ENCODE data around the gene BMP5.
"Not testable (repeated sequence)": the region's sequence is repeated elsewhere in the genome, so short reads cannot be mapped to it uniquely, and the experiment has no call there.

Gene BMP5

GRCh38 chr6:55875400-55875799 is at the start of gene BMP5:
BMP5 (minus strand) TSS chr6:55875590; CDS start chr6:55874865, 725 bp downstream.
- DNase-seq = no peak

DNA sequence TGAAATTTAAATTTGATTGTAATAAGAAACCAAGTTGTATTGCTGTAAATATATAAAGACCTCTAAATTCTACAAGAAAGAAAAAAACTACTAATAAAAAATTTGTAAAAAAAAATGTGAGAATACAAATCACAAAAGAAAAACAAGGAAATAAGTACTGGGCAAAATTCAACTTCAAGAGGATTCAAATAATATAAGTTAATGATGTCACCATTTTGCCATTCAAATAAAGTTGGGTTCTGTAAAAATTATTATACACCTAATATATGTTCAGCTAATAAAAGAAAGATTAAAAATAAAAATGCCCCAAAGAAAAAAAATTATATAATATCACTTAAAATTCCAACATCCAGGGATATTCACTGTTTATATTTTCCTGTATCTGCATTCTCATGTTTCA is 47.0 kb upstream of the BMP5 start:
- DNase-seq = no peak

GRCh38 chr6:55919716-55920308 is 44.4 kb upstream of the BMP5 start:
- no peak for DNase-seq

DNA sequence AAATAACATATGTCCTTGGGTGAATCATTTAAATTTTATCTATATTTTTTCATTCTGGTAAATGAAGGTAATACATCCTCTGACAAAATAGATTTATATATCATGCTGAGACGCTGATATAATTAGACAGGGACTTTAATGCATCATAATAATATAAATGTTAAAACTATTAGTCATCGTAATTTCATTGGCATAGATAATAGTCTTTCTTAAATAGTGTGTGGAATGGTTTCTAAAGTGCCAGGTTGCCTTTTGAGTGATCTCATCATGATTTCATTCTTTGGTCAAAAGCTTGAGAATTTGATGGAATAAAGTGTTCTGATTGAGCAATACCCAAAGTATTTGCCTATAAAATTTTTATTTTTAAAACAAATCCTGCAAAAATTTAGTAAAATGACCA is 43.2 kb upstream of the BMP5 start:
- no peak for DNase-seq

GRCh38 chr6:55917751-55918415 is 42.5 kb upstream of the BMP5 start:
- DNase-seq = no peak

GRCh38 chr6:55916188-55916587 is 40.8 kb upstream of the BMP5 start:
- no peak for DNase-seq

GRCh38 chr6:55913228-55914195 is 38.1 kb upstream of the BMP5 start:
- DNase-seq = no peak

- DNase-seq = not testable (repeated sequence)
These were observed 35.1 kb upstream of the BMP5 start for GRCh38 chr6:55910466-55910865.

DNA sequence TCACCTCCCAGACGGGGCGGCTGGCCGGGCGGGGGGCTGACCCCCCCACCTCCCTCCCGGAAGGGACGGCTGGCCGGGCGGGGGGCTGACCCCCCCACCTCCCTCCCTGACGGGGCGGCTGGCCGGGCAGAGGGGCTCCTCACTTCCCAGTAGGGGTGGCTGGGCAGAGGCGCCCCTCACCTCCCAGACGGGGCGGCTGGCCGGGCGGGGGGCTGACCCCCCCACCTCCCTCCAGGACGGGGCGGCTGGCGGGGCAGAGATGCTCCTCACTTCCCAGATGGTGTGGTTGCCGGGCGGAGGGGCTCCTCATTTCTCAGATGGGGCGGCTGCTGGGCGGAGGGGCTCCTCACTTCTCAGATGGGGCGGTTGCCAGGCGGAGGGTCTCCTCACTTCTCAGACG is 34.5 kb upstream of the BMP5 start:
- not testable (repeated sequence) for DNase-seq

- DNase-seq = no peak
These were observed 27.4 kb upstream of the BMP5 start for GRCh38 chr6:55902796-55903195.

- DNase-seq = no peak
These were observed 26.4 kb upstream of the BMP5 start for GRCh38 chr6:55901765-55902270.

GRCh38 chr6:55898342-55898741 is 23.0 kb upstream of the BMP5 start:
- DNase-seq = no peak

GRCh38 chr6:55897346-55897745 is 22.0 kb upstream of the BMP5 start:
- no peak for DNase-seq

- no peak for DNase-seq
These were observed 20.8 kb upstream of the BMP5 start for GRCh38 chr6:55895972-55896730.

DNA sequence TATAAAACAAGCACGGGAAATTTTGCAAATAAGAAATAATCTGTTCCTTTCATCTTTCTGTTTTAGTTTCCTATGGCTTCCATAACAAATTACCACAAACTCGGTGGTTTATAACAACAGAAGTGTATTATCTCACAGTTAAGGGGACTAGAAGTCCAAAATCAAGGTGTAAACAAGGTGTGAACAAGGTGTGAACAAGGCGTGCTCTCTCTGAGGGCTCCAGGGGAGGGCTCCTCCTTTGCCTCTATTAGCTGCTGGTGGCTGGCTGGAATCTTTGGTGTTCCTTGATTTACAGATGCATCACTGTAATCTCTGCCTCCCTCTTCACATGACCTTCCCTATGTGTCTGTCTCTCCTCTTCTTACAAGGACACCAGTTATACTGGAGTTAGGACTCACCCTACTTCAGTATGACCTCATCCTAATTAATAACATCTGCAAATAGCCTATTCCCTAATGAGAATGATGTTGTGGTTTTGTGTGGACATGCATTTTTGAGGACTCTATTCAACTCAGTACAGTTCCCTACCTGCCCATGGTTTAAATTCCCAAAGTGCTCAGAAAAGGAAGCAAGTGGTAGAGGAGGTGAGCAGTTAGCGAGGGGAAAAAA is 17.5 kb upstream of the BMP5 start:
- no peak for DNase-seq

- DNase-seq = no peak
These were observed 13.5 kb upstream of the BMP5 start for GRCh38 chr6:55888917-55889316.

GRCh38 chr6:55886185-55886836 is 10.9 kb upstream of the BMP5 start:
- DNase-seq = no peak

DNA sequence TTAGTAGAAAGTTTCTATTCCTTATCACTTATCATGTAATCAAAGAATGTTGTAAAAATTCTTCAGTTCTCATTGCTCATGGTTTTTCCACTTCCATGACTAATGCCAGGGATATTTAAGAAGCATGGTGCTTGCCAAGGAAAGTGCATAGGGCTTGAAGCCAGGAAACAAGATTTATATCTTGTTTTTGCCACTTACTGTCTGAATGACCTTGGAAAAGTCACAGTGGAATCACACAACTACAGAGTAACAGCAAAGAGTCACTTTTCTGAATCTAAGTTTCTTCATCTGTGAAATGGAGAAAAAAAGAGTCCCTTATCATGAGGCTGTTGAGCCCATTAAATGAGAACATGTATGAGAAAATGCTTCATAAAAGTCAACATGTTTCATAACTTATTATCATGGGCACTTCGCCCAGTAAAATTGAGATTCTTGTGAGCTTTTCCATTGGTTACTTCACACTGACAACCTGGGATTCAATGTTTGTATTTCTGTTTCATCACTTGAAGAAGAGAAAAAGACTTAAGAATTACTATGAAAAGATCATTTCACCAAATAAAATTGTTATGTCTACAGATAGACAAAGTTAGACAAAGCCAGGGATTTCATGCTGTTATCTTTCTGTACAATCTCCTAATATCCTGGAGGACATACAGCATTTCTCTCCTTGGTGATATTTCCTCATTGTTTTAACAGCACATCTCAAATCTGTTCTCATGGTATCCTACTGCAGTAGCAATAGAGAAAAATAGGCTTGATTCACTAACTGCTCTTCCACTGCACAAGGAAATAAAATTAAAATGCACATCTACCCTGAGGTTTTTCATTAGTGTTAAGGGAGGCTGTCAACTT is 7.6 kb upstream of the BMP5 start:
- DNase-seq = no peak

DNA sequence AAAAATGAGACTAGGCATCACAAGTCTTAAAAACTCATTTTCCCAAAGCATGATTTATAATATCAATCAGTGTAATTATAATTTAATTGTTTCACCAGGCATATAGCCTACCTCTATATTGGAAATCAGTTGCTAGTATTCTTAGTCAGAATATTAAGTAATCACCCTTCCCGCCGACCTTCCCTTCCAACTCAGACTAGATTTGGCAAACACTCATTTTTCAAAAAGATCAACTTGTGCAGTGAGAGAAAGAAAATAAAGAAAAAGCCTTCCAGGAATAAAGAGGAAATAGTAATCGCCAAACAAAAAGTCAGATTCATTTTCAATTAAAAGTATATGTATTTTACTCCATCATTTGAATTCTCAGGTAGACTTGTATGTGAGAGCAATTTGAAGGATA is 1.9 kb upstream of the BMP5 start:
- DNase-seq = no peak

DNA sequence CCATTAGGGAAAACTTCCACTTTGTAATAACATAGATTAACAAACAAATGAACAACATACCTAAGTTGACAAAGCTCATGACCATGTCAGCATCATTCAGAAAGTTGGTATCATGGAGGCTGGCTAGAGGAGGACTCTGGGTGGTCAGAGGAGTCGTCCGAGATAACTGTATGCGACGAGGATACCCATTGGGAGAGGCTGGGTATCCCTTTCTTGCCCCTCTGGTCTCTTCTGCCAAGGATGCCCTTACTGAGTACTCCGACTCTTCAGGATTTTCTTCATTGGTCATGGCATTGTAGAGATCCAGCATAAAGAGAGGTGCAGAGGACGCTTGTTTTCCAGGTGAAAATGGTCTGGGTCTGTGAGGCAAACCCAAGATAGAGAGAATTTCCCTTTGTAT is 1.1 kb downstream of the BMP5 start:
- DNase-seq = peak; percentile 33

DNA sequence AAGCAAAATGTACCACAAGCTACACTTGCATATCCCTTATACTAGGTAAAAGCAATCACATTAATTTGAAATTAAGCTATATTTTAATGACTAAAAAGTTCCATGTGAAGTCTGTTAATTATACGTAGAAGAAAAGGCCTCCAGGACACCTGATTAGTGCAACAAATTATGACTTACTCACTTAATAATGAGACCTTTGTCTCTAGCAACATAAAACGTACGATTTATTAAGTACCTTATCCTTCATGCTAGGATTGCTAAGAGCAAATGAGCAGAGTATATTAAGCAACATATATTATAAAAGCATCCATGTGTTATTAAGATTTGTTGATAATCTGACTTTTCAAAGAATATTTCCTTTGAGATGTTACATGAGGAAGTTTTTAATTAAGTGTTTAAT is 2.5 kb downstream of the BMP5 start:
- DNase-seq = no peak

Data from femur (tissue), 1 donor.